Osteoblast (primary cell): ENCODE data around the gene AFAP1. TPM values are rescaled to one million over a fixed set of nuclear protein-coding genes. Genes with fewer than 3 reads are reported as not detected.

Experiments used
- DNase-seq: peaks from one replicate; pipeline ENCODE4 v3.0.0; 2011; ENCODE audit warnings: low spot score, mixed read lengths; ENCODE audit not compliant: insufficient read length; ENCODE audit errors: missing footprints
- H2AFZ ChIP-seq: 2 replicates; pipeline ENCODE4 v1.6.0; 2011; ENCODE audit warnings: mild to moderate bottlenecking, low read length
- H3K27ac ChIP-seq: 2 replicates; pipeline ENCODE4 v1.5.1; 2011; ENCODE audit warnings: mild to moderate bottlenecking, low read depth, low read length, moderate library complexity
- H3K27me3 ChIP-seq: 2 replicates; pipeline ENCODE4 v1.6.0; 2012; ENCODE audit warnings: mild to moderate bottlenecking, control low read depth, inconsistent platforms, low read length, moderate library complexity; ENCODE audit not compliant: insufficient read depth
- H3K36me3 ChIP-seq: 2 replicates; pipeline ENCODE4 v1.5.1; 2011; ENCODE audit warnings: mild to moderate bottlenecking, low read length, control low read depth, moderate library complexity; ENCODE audit not compliant: insufficient read depth
- H3K4me1 ChIP-seq: 2 replicates; pipeline ENCODE4 v1.5.1; 2011; ENCODE audit warnings: mild to moderate bottlenecking, low read length, control low read depth, moderate library complexity; ENCODE audit not compliant: insufficient read depth
- H3K4me2 ChIP-seq: 2 replicates; pipeline ENCODE4 v1.6.0; 2011; ENCODE audit warnings: mild to moderate bottlenecking, low read length; ENCODE audit not compliant: insufficient read depth
- H3K4me3 ChIP-seq: fragments of 200-600 bp; sonication (generic); 3 replicates; pipeline ENCODE4 v1.5.1; 2012; ENCODE audit warnings: mild to moderate bottlenecking, low read length, inconsistent platforms; ENCODE audit not compliant: insufficient read depth
- H3K79me2 ChIP-seq: 2 replicates; pipeline ENCODE4 v1.6.0; 2012; ENCODE audit warnings: mild to moderate bottlenecking, low read length, control low read depth, inconsistent platforms; ENCODE audit not compliant: insufficient read depth
- H3K9me3 ChIP-seq: 2 replicates; pipeline ENCODE4 v1.5.1; 2011; ENCODE audit warnings: low read depth, low read length, control low read depth
- H4K20me1 ChIP-seq: 2 replicates; pipeline ENCODE4 v1.6.0; 2012; ENCODE audit warnings: mild to moderate bottlenecking, low read length, control low read depth; ENCODE audit not compliant: insufficient read depth
- total RNA-seq: library from RNA; depleted of rRNA; stranded (reverse); fragments of >200 nt; gene quantifications from 2 replicates; pipeline ENCODE4 v1.2.3, GENCODE V29; 2012
- TF ChIP-seq, protein P1 (sequence below): IDR thresholded peaks from 2 replicates; pipeline ENCODE4 v1.5.1; 2011; ENCODE audit warnings: mild to moderate bottlenecking, low read depth, low read length, moderate library complexity; ENCODE audit errors: extremely low read depth

The AFAP1 gene
- total RNA-seq, 1 donor, result 101 TPM

DNA sequence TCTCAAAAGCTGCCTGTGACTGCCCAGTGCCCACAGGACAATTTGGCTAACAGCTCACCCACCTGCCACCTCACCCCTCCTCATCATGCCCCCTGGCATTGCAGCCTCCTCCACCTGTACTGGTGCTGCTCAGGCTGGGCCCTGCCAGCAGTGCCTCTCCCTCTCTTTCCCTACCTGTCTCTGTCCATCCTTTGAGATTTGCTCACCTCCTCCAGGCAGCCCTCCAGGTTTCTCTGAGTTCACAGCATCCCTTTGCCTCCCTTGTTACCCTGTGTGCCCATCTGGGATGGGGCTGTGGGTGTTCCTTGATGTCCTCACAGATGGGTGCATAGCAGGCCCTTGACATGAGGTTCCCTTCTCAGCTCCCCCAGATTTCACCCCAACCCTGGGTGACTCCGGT, 224.9 kb downstream of the AFAP1 start:
- H3K36me3 ChIP-seq, result no peaks in the 10 kb centered on the region
- no peak overlapping the region for H2AFZ ChIP-seq
- no peak for DNase-seq
- no peak overlapping the region for H3K27ac ChIP-seq
- H3K4me2 ChIP-seq, result no peak overlapping the region
- H3K4me3 ChIP-seq, result no peak overlapping the region
- H4K20me1 ChIP-seq, result no peaks in the 10 kb centered on the region
- TF ChIP-seq, protein P1, sequence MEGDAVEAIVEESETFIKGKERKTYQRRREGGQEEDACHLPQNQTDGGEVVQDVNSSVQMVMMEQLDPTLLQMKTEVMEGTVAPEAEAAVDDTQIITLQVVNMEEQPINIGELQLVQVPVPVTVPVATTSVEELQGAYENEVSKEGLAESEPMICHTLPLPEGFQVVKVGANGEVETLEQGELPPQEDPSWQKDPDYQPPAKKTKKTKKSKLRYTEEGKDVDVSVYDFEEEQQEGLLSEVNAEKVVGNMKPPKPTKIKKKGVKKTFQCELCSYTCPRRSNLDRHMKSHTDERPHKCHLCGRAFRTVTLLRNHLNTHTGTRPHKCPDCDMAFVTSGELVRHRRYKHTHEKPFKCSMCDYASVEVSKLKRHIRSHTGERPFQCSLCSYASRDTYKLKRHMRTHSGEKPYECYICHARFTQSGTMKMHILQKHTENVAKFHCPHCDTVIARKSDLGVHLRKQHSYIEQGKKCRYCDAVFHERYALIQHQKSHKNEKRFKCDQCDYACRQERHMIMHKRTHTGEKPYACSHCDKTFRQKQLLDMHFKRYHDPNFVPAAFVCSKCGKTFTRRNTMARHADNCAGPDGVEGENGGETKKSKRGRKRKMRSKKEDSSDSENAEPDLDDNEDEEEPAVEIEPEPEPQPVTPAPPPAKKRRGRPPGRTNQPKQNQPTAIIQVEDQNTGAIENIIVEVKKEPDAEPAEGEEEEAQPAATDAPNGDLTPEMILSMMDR, result no peak
- no peaks in the 10 kb centered on the region for H3K9me3 ChIP-seq
- H3K27me3 ChIP-seq, result no peaks in the 10 kb centered on the region
- H3K4me1 ChIP-seq, result no peaks in the 10 kb centered on the region
- no peaks in the 10 kb centered on the region for H3K79me2 ChIP-seq

DNA sequence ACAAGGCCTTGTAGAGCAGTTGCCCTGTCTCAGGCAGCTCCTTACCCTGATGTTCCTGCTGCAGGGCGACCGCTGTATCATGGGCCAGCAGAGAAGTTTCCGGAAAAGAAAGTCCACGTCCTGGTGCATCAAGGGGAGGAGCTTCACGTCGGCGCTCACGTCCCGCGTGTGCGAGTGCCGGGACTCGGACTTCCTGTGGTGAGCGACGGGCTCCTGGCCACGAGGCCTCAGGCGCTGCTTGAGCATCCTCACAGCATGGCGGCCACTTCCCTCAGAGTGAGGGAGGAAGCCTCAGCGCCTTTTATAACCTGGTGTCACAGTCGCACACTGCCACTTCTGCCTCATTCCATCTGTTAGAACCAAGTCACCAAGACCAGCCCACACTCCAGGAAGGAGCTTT, 225.5 kb downstream of the AFAP1 start:
- Histone ChIP-seq H3K27me3 (no peaks in the 10 kb centered on the region), H3K4me1 (no peaks in the 10 kb centered on the region), H3K79me2 (no peaks in the 10 kb centered on the region), H3K9me3 (no peaks in the 10 kb centered on the region), H4K20me1 (no peaks in the 10 kb centered on the region), H3K36me3 (no peaks in the 10 kb centered on the region), H3K4me3 (no peak overlapping the region), H3K27ac (no peak overlapping the region), H3K4me2 (no peak overlapping the region), H2AFZ (no peak overlapping the region)
- no peak for DNase-seq
- TF ChIP-seq, protein P1, result no peak

DNA sequence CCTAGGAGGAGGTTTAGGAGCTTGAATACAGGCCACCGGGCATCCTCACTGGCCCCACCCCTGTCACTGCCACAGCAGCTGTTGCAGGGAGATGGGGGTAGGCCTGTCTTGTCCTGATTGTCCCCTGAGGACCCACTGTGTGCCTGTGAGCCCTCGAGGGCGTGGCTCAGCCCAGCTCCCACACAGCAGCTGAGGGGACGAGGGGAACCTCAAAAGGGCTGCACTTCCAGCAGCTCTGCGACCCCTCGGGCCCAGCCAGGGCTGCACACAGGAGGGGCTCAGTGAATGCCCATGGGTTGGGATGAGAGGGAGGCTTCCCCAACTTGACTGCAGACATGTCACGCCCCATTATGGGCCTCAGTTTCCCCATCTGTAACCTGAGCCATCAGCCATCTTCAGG, 225.9 kb downstream of the AFAP1 start:
- Histone ChIP-seq H3K27ac (no peak overlapping the region), H3K4me1 (no peaks in the 10 kb centered on the region), H3K27me3 (no peaks in the 10 kb centered on the region), H3K4me3 (no peak overlapping the region), H3K4me2 (no peak overlapping the region), H3K36me3 (no peaks in the 10 kb centered on the region), H2AFZ (no peak overlapping the region), H4K20me1 (no peaks in the 10 kb centered on the region), H3K79me2 (no peaks in the 10 kb centered on the region), H3K9me3 (no peaks in the 10 kb centered on the region)
- TF ChIP-seq, protein P1, result no peak
- no peak for DNase-seq

DNA sequence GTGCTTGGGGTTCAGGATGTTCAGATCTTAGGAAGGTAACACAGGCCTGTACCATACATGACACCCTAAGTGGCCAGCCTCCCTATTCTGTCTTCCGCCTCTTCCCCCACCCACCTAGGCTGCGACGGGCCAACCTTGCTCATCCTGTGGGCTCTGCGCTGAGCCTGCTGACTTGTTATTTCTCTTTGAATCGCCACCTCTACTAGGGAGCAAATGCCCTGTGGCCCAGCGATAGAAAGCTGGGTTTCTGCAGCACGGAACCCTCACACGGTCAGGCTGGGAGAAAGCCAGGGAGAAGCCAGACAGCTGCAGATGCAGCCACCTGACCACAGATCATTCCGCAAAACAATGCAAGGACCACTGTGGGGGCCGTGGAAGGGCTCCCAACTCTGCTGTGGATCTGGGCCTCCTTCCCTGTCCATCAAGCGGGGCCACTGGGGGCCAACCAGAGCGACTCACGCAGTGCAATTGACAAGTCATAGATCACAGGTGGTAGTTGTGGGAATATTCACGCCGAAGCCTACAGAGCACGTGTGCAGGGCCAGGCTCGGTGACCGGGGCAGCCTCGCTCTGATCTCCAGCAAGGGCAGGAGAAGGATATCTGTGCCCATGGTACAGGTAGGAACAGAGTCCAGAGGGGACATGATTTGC, 227.5 kb downstream of the AFAP1 start:
- Histone ChIP-seq H3K79me2 (no peaks in the 10 kb centered on the region), H3K27ac (no peak overlapping the region), H3K9me3 (no peaks in the 10 kb centered on the region), H3K36me3 (no peaks in the 10 kb centered on the region), H3K4me1 (no peaks in the 10 kb centered on the region), H2AFZ (no peak overlapping the region), H4K20me1 (no peaks in the 10 kb centered on the region), H3K27me3 (no peaks in the 10 kb centered on the region), H3K4me3 (no peak overlapping the region), H3K4me2 (no peak overlapping the region)
- DNase-seq, result no peak
- TF ChIP-seq, protein P1, result no peak
